Measurements from ENCODE around the gene CHST15. TPM values are rescaled to one million over a fixed set of nuclear protein-coding genes. Genes with fewer than 3 reads are reported as not detected.
"Not testable (repeated sequence)": the region's sequence is repeated elsewhere in the genome, so short reads cannot be mapped to it uniquely, and the experiment has no call there.

Gene CHST15
- total RNA-seq, 1 donor from 2014 or later: 36.5 TPM

DNA sequence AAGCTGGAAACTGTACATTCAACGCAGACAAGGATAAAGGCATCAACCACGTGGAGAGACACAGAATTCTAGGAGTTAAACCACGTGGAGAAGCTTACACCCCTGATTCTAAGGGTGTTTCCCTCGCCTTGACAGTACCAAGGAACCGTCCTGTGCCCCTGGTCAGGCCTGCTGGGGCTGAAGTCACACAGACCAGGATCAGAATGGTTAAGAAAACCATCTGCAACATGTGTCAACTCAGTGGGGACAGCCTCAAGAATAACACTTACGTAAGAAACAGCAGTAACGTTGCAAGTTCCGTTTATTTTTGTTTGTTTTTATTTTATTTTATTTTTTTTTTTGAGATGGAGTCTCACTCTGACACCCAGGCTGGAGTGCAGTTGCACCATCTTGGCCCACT lies 55.6 kb downstream of the CHST15 start:
- Histone ChIP-seq H3K4me3 (no peak overlapping the region), H3K27me3 (ENCODE audit: low read depth) (no peaks in the 10 kb centered on the region), H3K36me3 (peaks cover 64% of the 10 kb centered on the region), H3K27ac (peak overlapping the region; percentile 3), H3K4me1 (peaks cover 44% of the 10 kb centered on the region), H3K9me3 (no peaks in the 10 kb centered on the region)
- DNase-seq (no peak), ATAC-seq (peak; percentile 28 to 44)
- no peak for TF ChIP-seq CTCF (IDR thresholded peaks at IDR 0.05)
- intact Hi-C loops (cut with DNase I): no loop called here

GRCh38 chr10:124037286-124037685 lies 56.1 kb downstream of the CHST15 start:
- ATAC-seq (no peak), DNase-seq (no peak)
- intact Hi-C loops (cut with DNase I): no loop called here
- Histone ChIP-seq H3K27ac (peak overlapping the region; percentile 3), H3K27me3 (ENCODE audit: low read depth) (no peaks in the 10 kb centered on the region), H3K9me3 (no peaks in the 10 kb centered on the region), H3K4me1 (peaks cover 42% of the 10 kb centered on the region), H3K36me3 (peaks cover 65% of the 10 kb centered on the region), H3K4me3 (no peak overlapping the region)
- TF ChIP-seq CTCF (IDR thresholded peaks at IDR 0.05): no peak

GRCh38 chr10:124036746-124037145 lies 56.7 kb downstream of the CHST15 start:
- Histone ChIP-seq H3K4me3 (no peak overlapping the region), H3K36me3 (peaks cover 60% of the 10 kb centered on the region), H3K27me3 (ENCODE audit: low read depth) (no peaks in the 10 kb centered on the region), H3K9me3 (no peaks in the 10 kb centered on the region), H3K4me1 (peaks cover 42% of the 10 kb centered on the region), H3K27ac (peak overlapping the region; percentile 3)
- ATAC-seq: no peak
- no peak for DNase-seq
- TF ChIP-seq CTCF (IDR thresholded peaks at IDR 0.05): no peak
- intact Hi-C loops (cut with DNase I): no loop called here

GRCh38 chr10:124035928-124036558 lies 57.4 kb downstream of the CHST15 start:
- peak overlapping the region; percentile 63 for H3K27ac ChIP-seq
- intact Hi-C loops (cut with DNase I): no loop called here
- peaks cover 42% of the 10 kb centered on the region for H3K4me1 ChIP-seq

GRCh38 chr10:124035306-124035927 lies 58.0 kb downstream of the CHST15 start:
- intact Hi-C loops (cut with DNase I): no loop called here
- TF ChIP-seq CTCF (IDR thresholded peaks at IDR 0.05): no peak
- DNase-seq: no peak
- ATAC-seq: no peak
- Histone ChIP-seq H3K4me1 (peaks cover 42% of the 10 kb centered on the region), H3K27ac (no peak overlapping the region), H3K4me3 (no peak overlapping the region), H3K9me3 (no peaks in the 10 kb centered on the region), H3K36me3 (peaks cover 52% of the 10 kb centered on the region), H3K27me3 (ENCODE audit: low read depth) (no peaks in the 10 kb centered on the region)

More at GRCh38 chr10:124035928-124036558, 57.4 kb downstream of the CHST15 start:
- peak; percentile 88 for DNase-seq
- H3K4me3 ChIP-seq: no peak overlapping the region
- no peak for TF ChIP-seq CTCF (IDR thresholded peaks at IDR 0.05)
- H3K9me3 ChIP-seq: no peaks in the 10 kb centered on the region
- peaks cover 53% of the 10 kb centered on the region for H3K36me3 ChIP-seq
- ATAC-seq: peak; percentile 68 to 88
- no peaks in the 10 kb centered on the region for H3K27me3 ChIP-seq (ENCODE audit: low read depth)

DNA sequence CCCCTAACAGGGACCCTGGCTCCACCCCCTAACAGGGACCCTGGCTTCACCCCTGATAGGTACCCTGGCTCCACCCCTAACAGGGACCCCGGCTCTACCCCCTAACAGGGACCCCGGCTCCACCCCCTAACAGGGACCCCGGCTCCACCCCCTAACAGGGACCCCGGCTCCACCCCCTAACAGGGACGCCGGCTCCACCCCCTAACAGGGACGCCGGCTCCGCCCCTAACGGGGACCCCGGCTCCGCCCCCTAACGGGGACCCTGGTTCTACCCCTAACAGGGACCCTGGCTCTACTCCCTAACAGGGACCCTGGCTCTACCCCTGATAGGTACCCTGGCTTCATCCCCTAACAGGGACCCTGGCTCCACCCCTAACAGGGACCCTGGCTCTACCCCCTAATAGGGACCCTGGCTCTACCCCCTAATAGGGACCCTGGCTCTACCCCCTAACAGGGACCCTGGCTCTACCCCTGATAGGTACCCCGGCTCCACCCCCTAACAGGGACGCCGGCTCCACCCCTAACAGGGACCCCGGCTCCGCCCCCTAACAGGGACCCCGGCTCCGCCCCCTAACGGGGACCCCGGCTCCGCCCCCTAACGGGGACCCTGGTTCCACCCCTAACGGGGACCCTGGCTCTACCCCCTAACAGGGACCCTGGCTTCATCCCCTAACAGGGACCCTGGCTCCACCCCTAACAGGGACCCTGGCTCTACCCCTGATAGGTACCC lies 58.7 kb downstream of the CHST15 start:
- H3K9me3 ChIP-seq; H3K27ac ChIP-seq; intact Hi-C loops (cut with DNase I); H3K4me3 ChIP-seq; DNase-seq; ATAC-seq; H3K27me3 ChIP-seq (ENCODE audit: low read depth): not testable (repeated sequence)
- peaks cover 39% of the 10 kb centered on the region for H3K4me1 ChIP-seq
- peaks cover 46% of the 10 kb centered on the region for H3K36me3 ChIP-seq
